ENCODE data around the gene LCA5.
"Not testable (repeated sequence)": the region's sequence is repeated elsewhere in the genome, so short reads cannot be mapped to it uniquely, and the experiment has no call there.

The LCA5 gene

DNA sequence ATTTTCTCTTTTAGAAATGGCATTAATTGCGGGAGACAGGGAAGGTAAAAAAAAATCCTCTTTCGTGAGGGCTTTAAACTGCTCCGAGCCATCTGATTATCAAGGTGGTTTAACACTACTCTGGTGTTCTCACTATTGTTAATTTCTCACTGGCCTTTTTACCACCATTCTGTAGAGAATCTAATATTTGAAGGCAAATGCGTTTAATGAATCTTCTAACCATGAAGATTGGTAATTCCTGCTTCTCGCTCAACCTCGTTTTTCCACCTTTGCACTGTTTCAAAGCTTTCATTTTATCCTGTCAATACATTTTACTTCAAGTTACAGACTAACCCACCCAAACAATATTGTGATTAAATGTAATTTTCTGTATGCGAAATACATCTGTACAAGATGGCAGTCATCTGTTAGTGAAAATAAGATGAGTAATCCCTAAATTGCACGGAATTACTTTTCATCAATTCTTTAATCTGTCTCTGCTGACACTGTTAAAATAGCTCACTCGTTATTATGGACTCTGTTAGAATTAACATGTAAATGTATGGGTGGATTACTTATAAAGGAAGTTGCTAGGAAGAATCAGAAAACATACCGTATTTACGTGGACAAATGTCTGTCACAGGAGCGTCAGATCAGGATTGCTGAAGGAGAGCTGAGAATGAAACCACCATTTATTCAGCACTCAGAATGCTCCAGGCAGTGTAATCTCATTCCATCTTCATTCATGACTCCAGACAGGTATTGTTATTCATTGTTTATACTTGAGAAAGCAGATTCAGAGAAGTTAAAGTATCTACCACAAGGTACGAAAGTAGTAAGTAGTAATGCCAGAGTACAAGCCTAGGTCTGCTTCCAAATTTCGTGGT, 1.1 kb upstream of the LCA5 start:
- no peak for DNase-seq (ENCODE audit: low read depth)

GRCh38 chr6:79536585-79536953, 661 bp downstream of the LCA5 start:
- no peak for DNase-seq (ENCODE audit: low read depth)

DNA sequence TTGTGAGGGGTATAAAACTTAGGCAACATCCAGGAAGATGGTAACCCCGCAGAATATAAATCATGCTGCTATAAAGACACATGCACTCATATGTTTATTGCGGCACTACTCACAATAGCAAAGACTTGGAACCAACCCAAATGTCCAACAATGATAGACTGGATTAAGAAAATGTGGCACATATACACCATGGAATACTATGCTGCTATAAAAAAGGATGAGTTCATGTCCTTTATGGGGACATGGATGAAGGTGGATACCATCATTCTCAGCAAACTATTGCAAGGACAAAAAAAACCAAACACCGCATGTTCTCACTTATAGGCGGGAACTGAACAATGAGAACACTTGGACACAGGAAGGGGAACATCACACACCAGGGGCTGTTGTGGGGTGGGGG, 7.7 kb downstream of the LCA5 start:
- not testable (repeated sequence) for DNase-seq (ENCODE audit: low read depth)

DNA sequence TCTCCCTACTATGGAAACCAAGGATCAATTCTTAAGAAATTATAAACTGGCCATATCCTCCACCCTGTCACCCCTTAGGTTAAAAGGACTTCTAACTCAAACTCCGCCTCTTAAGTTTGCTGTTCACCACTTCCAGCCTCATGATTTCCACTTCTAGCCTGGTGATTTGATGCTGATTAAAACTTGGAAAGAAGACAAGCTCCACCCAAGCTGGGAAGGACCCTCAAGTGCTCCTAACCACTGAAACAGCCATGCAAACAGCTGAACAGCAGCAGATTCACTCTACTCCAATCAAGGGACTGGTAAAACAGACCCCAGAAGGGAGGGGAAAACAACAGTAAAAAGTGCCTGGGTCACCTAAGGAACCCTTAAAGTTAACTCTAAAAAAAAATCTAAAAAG, 10.3 kb downstream of the LCA5 start:
- no peak for DNase-seq (ENCODE audit: low read depth)

- no peak for DNase-seq (ENCODE audit: low read depth)
These were observed 11.7 kb downstream of the LCA5 start for GRCh38 chr6:79525272-79526100.

DNA sequence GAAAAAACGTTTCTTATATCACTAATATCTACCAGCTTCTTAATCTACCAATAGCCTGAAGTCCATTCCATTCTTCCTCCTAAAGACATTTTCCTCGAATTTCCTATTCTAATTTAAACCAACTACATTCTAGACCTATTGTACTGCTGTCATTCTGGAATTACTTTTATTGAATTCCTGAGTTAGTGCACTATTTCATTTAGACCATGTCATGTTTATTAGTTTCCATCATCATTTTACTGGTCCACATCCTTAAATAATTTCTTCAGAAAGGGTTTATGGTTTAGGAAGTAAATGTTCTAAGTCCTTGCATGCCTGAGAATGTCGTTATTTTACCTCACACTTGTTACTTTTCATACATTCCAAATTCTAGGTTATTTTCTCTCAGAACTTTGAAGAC, 13.2 kb downstream of the LCA5 start:
- no peak for DNase-seq (ENCODE audit: low read depth)

GRCh38 chr6:79522609-79523008, 14.6 kb downstream of the LCA5 start:
- no peak for DNase-seq (ENCODE audit: low read depth)

DNA sequence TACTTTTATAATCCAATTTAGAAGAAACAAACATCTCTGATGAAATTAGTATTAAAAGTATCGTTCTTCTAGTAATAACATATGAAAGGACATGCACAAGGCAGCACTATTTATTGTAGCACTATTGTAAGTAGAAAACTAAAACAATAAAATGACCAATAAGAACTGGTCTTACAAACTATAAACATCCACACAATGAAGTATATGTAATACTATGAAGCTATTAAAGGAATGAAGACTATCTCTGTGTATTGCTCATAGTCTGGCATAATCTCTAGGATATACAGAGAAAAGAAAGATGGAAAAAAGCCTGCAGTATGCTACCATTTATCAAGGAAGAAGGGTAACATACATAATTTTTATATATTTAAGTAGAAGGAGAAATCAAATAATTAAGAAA, 16.7 kb downstream of the LCA5 start:
- DNase-seq (ENCODE audit: low read depth) = no peak

DNA sequence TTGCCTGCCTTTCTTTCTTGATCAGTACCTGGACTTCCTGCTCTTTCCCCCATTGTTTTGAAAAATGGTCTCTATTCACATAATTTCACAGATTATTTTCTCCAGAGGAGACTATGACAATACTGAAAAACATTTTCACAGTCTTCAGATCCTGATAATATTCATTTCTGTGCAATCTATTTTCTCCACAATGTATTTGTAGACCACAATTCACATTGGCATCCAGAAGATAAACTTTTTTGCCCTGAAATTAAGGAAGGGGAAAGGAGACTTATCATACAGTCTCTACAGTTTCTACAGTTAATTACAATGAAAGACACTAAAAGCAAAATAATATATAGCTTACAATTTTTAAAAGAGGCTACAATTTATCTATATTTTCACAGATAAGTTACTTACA, 18.4 kb downstream of the LCA5 start:
- DNase-seq (ENCODE audit: low read depth) = no peak

DNA sequence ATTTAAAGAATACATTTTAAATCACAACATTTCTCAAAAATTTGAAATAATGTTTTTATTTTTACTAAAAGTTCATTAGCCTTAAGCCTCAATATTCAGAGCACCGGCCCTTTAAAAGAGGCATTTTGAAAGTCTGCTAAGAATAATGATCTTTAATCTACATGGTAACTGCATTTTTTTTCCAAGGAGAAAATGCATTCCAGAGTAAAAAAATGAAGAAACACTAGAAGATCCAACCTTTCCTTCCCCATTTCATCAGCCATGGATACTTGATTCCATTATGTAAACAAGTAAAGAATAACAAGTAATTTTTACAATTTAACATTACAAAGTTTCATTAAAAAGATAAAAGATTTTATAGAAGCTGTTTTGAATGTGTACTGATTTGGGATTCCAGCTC, 21.8 kb downstream of the LCA5 start:
- DNase-seq (ENCODE audit: low read depth) = no peak

DNA sequence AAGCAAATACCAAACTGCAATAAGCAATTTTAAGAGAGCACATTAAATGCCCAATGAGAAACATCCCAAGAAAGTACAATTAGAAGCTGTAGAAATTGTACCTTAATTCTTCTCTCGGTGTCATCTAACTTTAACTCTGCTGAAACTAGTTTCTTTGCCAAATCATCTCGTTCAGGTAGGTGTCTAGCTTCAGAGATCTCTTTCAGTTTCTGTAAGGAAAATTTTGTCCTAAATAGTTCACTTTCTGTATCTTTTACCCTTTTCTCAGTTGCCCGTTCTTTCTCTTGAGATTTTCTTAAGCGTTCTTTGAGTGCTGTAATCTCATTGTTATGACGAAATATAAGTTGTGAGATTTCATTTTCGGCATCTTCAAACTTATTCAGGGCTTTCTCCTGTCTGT, 24.1 kb downstream of the LCA5 start:
- DNase-seq (ENCODE audit: low read depth) = no peak

GRCh38 chr6:79512014-79512413, 25.2 kb downstream of the LCA5 start:
- DNase-seq (ENCODE audit: low read depth) = no peak

GRCh38 chr6:79510707-79511106, 26.5 kb downstream of the LCA5 start:
- no peak for DNase-seq (ENCODE audit: low read depth)

- DNase-seq (ENCODE audit: low read depth) = no peak
These were observed 31.0 kb downstream of the LCA5 start for GRCh38 chr6:79506251-79506650.

GRCh38 chr6:79504372-79504771, 32.9 kb downstream of the LCA5 start:
- no peak for DNase-seq (ENCODE audit: low read depth)

DNA sequence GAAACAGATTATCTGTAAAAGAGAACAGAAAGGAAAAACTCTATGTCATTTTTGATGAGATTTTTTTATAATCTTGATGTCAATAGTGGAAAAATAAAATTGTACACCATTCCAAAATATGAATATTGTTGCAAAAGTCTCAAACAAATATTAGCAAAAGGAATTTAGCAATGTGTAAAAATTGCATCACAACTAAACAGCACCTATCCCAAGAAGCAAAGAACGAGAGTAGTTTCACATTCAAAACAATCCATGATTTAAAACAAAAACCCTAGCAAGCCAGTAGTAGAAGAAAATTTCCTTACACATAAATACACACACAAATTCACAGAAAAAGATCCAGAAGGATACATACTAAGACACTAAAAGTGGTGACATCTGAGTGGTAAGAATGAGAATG, 38.4 kb downstream of the LCA5 start:
- DNase-seq (ENCODE audit: low read depth) = no peak

GRCh38 chr6:79495246-79495645, 42.0 kb downstream of the LCA5 start:
- no peak for DNase-seq (ENCODE audit: low read depth)

DNA sequence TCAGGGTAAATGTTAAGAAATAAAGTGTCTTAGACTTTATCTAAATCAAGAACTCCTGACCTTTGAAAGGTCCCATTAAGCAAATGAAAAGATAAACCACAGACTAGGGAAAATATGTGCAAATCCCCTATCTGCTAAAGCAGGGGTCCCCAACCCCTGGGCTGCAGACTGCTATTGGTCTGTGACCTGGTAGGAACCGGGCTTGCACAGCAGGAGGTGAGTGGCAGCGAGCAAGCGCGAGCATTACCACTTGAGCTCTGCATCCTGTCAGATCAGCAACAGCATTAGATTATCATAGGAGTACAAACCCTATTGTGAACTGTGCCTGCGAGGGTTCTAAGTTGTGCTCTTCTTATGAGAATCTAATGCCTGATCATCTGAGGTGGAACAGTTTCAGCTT, 42.4 kb downstream of the LCA5 start:
- no peak for DNase-seq (ENCODE audit: low read depth)

DNA sequence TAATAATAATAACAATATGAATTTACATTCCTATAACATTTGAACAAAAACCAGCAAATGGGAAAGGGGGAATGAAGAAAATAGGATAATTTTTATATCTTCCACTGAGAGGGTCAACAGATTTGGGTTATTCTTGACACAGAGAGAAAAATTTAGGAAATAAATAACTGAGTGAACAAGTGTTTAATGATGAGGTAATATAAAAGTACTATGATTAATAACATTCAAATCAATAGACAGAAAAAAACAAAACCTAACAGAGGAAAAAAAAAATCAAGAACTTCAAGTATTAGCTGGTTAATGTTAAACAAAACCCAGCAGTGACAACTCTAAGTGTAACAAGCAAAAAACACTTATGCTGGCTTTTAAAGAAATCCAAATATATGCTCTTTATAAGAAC, 66.5 kb downstream of the LCA5 start:
- no peak for DNase-seq (ENCODE audit: low read depth)

DNA sequence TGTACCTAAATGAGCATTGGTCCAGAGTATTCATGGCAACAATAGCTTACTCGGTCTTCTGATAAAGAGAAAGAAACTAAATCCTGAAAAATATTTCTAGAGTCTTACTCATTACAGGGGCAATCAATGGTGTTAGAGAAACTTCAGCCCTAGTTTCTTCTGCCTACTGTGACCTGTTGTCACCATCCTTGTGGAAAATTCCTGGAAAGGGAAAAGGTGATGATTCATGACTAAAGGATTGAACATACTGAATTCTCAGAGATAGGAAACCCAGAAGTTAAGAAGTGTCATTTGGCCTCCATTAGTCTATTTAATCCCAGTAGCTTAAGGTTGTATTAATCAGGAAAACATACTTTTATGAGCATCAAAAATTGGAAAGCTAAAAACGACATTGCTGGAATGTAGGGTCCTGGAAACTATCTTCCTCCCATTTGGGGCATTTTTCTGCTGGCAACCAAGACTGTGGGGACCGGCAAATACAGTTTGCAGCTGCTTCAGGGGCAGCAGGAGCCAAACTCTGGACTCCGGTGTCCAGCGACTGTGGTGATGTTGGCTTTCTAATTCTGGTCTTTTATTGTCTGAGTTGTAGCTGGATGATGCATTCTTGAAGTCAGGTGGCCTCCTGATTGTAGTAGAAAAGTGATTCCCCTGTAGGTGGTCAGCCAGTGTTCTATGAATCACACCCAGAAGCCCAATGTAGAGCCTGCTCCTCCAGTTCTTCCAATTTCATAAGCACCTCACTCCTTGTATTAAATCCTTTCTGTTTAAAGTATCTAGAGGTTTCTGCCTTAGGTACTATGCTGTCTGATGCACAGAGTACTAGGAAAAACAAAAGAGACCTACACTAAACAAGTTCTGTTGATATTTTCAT, 67.6 kb downstream of the LCA5 start:
- DNase-seq (ENCODE audit: low read depth) = no peak

DNA sequence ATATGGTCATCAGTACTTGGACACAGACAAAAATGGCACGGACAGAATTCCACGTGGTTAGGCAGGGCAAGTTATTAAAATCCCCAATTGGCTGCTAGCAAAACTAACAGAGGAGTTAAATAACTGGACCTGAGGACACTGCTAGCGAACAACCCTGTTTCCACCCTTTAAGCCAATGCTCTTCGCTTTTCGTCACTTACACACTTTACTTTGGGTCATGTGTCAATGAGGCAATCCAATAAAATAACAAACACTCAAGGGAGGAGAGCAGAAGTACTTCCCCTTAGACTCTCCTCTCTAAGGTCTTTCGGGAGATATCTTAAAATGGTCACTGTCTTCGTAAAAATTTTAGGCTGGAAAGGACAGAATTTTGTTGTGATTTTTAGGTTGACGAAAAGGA, 68.6 kb downstream of the LCA5 start:
- no peak for DNase-seq (ENCODE audit: low read depth)

DNA sequence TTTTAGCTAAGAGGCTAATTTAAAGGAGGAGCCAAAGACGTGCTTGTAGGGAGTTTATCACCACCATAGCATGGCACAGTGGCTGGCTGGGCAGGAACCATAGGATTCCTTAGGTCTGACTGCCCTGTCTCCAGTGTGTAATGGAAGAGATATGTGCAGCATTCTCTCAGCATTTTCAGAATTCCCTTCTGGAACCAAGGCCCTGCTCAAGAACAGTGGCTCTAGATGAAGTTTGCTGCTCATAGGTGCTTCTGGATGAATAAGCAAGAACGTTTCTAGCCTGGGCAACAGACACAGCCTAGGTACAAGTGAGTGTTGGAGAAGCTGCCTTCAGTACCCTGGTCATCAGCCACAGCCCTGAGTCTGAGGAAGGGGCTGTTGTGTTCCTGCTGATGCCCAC, 69.1 kb downstream of the LCA5 start:
- DNase-seq (ENCODE audit: low read depth) = no peak

DNA sequence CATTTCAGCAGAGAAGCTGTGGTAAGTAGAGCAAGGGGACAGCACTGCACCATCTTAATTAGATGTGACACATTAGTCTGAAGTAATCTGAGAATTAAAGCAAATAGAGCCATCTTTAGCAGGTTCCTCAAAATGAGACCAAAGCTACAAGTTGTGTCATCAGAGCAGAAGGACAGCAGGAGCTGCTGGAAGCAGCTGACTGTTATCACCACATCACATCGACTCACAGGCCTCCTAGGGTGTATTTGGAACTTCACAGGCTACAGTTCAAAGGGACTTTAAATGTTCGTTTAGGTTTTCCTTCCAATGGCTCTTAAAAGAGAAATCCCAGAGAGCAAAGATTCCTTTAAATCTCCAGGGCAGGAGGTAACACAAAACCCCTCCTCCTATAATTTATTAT, 69.5 kb downstream of the LCA5 start:
- DNase-seq (ENCODE audit: low read depth) = no peak

Measured in activated T-helper 1 cell treated with Interleukin-2 at 50 U/mL for 16 hours (primary cell).